Activated CD4-positive, alpha-beta T cell treated with anti-CD3 and anti-CD28 coated beads, Interleukin-10, Interleukin-2, amounts not matched to agents 100 ng/mL and 50 ng/mL, durations not matched to agents 16 hours and 8 hours (primary cell): ENCODE data around the gene PDIA6.

Experiments
- DNase-seq: peaks from one replicate; pipeline ENCODE4 v3.0.0-alpha.2; 2020

Gene PDIA6

GRCh38 chr2:10812362-10813162 lies at the start of gene PDIA6:
Gene PDIA6 (minus strand): TSS chr2:10812785. CDS start chr2:10812696, 89 bp downstream.
- peak; percentile 98 for DNase-seq

GRCh38 chr2:10862330-10862729 lies 49.7 kb upstream of the PDIA6 start:
- no peak for DNase-seq

DNA sequence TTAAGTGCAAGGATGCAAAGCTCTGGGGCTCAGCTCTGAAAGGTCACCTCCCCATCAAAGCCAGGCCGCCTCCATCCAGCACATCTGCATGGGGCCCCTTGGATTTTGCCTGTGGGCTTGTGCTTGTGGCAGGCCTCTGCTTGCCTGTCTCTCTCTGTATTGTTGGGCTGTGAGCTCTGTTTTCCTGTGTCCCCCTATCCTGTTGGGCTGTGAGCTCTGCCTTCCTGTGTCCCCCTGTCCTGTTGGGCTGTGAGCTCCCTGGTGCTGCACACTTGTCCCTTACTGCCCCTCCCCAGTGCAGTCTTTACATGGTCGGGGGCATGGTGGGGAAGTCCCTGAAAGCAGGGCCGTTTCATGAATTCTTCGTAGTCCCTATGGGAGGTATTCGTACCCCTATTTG lies 49.2 kb upstream of the PDIA6 start:
- no peak for DNase-seq

DNA sequence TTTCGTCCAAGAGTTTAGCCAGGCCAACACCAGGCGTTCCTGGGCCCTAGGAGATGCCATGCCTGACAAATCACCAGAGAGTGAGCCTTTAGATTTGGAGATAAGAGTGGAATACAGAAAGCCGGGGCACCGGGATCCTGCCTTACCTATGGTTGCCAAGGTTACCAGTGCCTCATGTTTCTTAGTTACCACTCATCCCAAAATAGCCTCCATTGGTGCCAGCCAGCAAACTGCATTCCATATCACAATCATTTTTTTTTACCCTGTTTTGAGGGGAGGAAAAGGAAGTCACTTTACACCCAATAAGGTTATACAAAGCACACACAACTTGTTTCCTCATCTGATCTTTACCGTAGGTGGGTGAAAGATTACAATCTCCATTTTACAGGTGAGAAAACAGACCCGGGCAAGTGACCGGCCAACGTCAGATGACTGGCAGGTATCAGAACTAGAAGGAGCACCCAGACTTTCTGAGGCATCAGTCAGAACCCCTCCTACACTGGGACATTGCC lies 48.3 kb upstream of the PDIA6 start:
- no peak for DNase-seq

DNA sequence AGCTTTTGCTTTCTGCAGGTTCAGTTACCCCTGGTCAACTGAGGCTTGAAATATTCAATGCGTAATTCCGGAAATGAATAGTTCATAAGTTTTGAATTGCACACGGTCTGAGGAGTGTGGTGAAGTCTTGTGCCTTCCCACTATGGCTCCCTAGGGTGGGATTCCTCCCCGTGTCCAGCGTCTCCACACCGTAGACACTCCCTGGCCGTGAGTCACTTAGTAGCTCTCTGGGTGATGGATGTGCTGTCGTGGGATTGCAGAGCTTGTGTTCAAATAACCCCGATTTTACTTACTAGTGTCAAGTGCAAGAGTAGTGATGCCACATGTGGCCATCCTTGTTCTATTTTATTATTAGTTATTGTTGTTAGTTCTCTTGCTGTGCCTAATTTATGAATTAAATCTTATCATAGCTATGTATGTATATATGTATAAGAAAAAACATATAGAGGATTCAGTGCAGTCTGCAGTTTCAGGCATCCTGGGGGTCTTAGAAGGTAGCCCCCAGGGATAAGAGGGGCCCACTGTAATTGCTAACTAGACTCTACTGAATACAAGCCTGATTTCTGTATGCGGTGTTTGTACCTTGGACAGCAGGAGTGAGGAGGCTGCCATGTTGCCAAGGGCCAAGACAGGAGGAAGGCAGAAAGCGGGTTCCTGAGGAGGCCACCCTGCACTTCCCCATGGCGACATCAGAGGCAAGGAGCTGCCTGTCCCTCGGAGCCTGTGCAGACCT lies 47.7 kb upstream of the PDIA6 start:
- no peak for DNase-seq

DNA sequence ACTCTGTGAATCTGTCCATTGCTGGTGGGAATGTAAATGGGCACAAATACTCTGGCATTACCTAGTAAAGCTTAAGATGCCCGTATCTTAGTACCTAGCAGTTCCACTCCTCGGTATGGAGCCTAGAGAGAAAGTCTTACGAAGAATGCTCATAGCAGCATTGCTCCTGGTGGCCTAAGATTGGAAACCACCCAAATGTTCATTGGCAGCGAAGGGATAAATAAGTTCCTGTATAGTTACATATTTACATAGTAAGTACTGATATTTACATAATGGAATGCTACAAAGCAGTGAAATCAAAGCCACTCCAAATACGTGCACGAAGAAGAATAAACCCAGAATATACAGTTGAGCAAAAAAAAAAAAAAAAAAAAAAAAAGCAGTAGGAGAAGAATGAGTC lies 46.7 kb upstream of the PDIA6 start:
- DNase-seq: no peak

- no peak for DNase-seq
These were observed 36.0 kb upstream of the PDIA6 start for GRCh38 chr2:10848541-10848940.

DNA sequence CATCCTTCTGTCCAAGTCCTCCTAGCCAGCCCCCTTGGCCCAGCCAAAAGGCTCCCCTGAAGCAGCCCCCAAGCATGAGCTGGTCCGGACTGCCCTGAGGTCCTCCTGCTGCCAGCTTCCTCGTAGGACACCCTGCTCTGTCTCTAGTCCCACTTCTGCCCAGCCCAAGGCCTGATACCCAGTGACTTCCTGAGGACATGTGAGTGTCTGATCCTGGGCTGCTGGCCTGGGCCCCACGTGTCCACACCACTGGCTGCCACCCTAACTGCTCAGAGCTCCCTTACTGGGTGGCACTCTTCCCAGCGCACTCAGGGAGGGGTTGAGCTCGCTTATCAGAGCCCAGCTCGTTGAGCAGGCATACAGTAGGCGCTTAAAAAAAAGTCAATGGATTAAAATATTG lies 34.4 kb upstream of the PDIA6 start:
- no peak for DNase-seq

- no peak for DNase-seq
These were observed 33.7 kb upstream of the PDIA6 start for GRCh38 chr2:10846110-10846861.

GRCh38 chr2:10845640-10846039 lies 33.1 kb upstream of the PDIA6 start:
- DNase-seq: no peak

GRCh38 chr2:10844097-10844496 lies 31.5 kb upstream of the PDIA6 start:
- DNase-seq: no peak

DNA sequence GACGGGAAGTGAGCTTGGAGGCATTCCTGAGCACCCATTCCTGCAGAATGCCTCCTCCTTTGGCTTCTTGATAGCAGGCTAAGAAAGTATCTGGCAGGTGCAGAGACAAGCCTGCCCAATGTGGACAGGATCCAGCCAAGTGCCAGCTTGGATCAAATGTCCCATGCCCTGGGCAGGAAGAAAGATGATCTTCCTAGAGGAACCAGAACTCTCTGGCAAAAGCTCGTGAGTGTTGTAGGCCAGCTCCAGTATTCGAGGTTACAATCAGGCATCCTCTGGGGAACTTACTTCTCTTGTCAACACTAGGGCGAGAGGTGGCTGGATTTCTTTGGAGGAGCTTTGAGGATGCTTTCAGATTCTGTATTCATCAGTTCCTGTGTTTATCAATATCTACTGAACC lies 29.9 kb upstream of the PDIA6 start:
- DNase-seq: no peak

- DNase-seq: no peak
These were observed 29.1 kb upstream of the PDIA6 start for GRCh38 chr2:10841547-10842219.

DNA sequence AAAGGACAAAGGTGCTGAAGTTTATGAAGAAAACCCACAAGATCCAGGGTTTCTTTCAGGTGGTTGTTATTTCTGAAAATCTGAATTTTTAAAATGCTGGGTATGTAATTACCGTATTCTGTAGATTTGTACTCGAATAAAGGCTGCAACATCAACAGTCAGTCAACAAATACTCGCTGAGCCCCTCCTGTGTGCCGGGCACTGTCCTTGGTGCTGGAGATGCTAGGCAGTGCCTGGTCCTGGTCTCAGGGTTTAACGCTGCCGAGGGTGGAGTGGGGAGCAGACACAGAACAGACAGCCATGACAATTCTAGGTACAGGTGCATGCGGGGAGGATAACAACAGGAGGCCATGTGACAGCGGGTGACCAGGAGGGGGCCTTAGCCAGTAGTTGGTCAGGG lies 27.2 kb upstream of the PDIA6 start:
- no peak for DNase-seq

GRCh38 chr2:10838734-10839133 lies 26.1 kb upstream of the PDIA6 start:
- no peak for DNase-seq

GRCh38 chr2:10837298-10838266 lies 25.0 kb upstream of the PDIA6 start:
- no peak for DNase-seq

GRCh38 chr2:10835052-10835970 lies 22.7 kb upstream of the PDIA6 start:
- peak; percentile 80 for DNase-seq

GRCh38 chr2:10834068-10834655 lies 21.6 kb upstream of the PDIA6 start:
- DNase-seq: no peak

- DNase-seq: no peak
These were observed 20.4 kb upstream of the PDIA6 start for GRCh38 chr2:10833021-10833420.
